ENCODE results near the gene SULT1A2.
"Not testable (repeated sequence)": the region's sequence is repeated elsewhere in the genome, so short reads cannot be mapped to it uniquely, and the experiment has no call there.

GRCh38 chr16:28616224-28616577 lies 19.4 kb upstream of the SULT1A2 start:
- TF ChIP-seq CTCF, MAX (IDR thresholded peaks at IDR 0.05; ENCODE audit: low read depth, low read length): not testable (repeated sequence)

All from NB4 (cell line).